Amniotic stem cell (primary cell): Measurements from ENCODE around the gene CHRNA4.

Experiments
- DNase-seq: peaks from one replicate; lab custom pipeline; 2025; lab: John Stamatoyannopoulos, UW

Gene CHRNA4

DNA sequence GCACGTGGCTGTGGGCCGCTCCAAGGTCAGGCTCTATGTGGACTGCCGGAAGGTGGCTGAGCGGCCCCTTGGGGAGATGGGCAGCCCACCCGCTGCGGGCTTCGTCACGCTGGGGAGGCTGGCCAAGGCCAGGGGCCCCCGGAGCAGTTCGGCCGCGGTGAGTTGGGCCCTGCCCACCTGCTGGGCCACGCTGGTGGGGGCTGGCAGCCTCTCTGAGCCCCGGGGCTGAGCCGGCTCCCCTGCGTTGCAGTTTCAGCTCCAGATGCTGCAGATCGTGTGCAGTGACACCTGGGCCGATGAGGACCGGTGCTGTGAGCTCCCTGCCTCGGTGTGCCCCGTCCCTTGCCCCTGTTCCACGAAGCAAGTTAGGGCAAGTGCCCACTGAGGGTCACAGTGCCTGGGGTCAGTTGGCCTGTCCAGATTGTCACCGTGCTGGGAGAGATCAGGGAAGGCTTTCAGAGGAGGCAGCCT, 41.1 kb downstream of the CHRNA4 start:
- DNase-seq = no peak

DNA sequence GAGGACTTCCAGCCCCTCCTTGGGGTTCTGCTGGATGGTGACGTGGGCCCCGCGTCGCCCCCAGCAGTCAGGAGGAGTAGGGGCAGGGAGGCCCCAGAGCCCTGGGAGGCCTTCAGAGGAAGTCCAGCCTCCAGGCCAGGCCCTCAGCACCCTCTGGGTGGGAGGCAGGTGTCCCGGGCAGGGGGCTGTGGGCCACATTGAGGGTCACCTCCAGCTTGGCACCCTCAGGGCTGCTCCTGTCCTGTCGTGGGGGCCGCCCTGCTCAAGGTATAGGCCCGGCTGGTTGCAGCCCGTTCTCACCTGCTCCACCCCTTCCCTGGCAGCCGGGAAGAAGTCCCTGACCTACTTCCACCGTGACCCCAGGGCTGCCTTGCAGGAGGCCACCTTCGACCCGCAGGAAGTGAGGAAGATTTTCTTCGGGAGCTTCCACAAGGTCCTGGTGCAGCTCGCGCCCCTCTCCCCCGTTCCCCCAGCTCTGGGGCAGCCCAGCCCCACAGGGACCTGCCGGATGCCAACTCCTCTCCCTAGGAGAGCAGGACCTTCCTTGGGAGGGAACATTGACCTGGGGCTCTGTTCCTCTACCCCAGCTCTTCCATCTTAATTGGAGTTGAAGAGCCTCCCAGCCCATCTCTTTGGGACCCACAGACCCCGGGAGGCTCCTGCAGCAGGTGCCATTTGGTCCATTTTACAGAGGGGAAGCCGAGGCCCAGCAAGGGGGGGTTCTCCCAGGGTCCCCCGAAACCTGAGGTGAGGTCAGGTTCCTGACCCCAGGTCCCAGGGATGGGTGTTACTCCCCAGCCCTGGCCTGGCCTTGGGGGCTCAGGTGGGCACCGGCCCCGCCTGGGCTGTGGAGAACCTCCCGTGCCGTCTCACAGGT, 41.7 kb downstream of the CHRNA4 start:
- no peak for DNase-seq

DNA sequence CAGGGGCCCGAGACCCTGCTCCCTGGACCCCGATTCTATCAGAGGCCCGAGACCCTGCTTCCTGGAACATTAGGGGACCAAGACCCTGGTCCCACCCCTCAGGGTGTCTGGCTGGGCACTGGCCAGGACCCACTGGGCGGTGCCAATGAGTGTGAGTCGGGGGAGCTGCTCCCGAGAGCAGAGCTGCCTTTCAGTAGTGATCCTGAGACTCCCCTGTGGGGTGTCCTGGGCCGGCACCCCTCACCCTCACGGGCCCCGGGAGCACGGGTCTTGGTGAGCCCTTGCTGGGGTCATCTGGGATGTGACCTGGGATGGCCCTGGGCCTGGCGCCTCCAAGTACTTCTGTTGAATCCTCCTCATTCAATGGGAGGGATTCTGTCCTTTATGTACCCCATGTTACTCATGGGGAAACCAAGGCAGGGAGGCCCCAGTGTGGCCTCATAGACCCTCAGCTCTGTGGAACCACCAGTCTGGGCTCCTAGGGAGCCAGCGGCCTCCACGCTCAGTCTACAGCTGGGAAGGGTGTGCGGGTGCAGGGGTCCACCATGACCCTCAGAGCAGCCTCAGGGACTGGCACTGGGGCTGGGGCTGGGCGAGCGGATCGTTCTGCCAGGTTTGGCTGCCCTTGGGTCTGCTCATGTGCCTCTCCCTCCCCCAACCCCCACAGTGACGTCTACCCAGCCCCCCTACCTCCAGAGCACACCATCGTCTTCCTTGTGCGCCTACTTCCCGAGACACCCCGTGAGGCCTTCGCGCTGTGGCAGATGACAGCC, 42.6 kb downstream of the CHRNA4 start:
- DNase-seq = no peak

DNA sequence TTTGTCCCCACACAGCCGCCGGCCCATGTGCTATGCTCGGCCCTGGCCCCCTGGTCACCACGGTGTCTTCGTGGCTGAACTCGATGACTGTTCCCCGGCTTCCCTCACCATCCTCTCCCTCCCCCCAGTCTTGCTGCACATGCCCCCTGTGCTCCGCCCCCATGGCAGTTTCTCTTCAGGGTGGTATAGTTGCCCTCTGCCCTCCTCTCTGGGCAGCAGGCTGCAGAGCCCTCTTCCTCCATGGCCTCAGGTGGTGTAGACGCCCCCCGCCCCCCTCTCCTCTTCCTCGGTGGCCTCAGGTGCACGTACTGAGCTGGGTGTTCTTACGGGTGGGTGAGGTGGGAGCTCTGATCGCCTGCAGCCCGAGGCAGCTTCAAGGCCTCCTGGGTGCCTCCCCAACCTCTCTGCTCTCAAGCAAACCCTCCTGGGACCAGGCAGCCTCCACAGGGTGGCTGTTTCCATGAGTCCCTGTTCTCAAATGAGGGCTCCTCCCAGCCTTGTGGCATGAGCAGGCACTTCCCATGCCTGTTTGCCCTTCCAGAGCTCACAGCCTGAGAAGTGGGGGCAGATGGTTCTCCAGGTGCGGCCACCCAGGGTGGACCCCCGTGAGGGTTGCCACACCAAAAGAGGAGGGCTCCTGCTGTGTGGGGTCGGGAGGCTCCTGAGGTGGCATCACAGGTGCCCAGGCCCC, 43.4 kb downstream of the CHRNA4 start:
- DNase-seq = no peak

DNA sequence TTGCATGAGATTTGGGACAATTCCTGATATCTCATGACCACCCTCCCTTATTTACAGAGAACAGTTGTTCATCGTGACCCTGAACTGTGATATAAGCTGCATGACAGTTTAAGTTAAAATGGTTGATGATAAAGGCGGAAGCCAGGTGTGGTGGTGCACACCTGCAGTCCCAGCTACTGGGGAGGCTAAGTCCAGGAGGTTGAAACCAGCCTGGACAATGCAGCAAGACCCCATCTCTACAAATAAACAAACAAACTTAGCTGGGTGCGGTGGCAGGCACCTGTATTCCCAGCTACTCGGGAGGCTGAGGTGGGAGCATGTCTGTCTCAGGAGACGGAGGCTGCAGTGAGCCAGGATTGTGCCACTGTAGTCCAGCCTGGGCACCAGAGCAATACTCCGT, 44.1 kb downstream of the CHRNA4 start:
- DNase-seq = no peak

DNA sequence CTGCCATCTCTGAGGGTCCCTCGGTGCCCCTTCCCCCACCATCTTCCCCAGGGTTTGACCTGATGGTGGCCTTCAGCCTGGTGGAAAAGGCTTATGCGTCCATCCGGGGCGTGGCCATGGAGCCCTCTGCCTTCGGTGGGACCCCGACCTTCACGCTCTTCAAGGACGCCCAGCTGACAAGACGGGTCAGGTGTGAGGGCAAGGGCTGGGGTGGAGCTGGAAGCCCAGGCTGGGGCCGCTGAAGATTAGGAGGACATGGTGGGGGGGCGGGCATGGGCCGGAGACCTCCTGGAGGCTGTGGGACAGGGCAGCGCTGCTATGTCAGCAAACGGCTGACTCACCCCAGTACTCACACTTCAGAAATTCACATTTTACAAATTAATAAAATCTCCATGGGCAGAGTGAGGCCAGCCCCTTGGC, 44.6 kb downstream of the CHRNA4 start:
- DNase-seq = no peak

DNA sequence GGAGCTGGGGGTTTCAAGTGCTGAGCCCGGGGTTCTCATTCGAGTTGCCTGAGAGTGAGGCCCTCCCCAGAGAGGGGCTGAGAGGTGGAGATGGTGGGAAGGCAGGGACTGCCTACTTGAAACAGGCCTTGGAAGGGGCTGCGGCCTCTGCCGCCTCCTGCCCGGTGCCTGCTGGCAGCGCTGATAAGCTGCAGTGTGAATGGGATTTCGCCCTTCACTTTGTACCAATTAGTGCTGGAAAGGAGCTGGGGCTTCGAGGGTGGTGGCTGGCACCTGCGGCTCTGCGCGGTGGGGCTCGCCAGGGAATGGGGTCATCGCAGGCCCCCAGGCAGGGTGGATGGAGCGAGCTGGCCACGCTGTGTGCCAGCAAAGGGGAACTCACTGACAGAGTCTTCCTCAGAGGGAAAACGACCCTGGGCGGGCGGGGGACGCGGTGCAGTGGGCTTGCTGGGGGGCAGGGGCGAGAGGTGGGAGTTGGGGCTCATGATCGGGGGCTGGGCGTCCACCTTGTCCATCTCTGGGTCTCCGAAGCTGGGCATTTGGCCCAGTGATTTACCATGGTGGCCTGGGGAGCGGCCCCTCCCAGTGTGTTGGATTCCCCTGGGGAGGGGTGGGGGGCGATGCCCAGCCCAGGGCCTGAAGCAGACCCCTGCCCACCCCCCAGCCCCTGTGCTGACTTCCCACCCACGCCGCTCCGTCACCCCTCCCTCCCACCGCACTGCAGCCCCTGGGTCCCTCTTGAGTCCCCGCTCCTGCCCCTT, 45.2 kb downstream of the CHRNA4 start:
- no peak for DNase-seq

DNA sequence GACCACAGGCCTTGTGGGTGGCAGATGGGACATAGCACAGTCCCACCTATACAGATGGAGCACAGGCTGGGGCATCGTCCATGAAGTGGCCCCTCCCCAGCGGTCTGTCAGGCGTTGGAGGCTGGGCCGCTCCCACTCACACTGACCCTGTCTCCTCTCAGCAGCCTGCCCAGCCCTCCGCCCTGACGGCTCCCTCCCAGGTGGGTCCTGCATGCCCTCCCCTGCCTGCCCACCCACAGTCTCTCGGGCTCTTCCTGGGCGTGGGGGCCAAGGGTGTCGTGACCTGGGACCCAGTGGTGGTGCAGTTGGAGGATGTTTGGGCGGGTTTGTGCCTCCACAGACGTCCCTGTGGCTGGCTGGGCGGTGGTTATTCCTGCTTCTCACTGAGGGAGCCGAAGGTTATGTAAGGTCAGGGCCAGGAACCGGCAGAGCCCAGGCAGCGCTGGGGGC, 45.9 kb downstream of the CHRNA4 start:
- no peak for DNase-seq

DNA sequence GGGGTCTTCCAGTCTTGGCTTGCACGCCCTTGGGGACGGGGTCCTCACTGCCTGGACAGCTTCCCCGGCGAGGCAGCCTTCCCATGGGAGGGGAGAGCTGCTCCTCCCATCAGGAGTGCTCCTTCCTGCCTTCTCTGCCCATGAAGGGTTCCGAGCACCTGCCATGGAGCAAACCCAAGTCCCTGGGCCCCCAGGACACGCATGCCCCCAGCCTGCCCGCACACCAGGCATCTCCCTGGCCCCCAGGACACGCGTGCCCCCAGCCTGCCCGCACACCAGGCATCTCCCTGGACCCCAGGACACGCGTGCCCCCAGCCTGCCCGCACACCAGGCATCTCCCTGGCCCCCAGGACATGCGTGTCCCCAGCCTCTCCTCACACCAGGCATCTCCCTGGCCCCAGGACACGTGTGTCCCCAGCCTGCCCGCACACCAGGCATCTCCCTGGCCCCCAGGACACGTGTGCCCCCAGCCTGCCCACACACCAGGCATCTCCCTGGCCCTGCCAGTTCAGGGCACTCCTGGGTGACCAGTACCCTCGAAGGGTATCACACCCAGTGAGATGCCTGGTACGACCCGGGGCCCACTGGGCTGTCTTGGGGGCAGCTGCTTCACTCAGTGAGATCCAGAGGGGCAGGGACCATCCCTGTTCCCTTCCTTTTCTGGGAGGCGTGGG, 46.4 kb downstream of the CHRNA4 start:
- no peak for DNase-seq

DNA sequence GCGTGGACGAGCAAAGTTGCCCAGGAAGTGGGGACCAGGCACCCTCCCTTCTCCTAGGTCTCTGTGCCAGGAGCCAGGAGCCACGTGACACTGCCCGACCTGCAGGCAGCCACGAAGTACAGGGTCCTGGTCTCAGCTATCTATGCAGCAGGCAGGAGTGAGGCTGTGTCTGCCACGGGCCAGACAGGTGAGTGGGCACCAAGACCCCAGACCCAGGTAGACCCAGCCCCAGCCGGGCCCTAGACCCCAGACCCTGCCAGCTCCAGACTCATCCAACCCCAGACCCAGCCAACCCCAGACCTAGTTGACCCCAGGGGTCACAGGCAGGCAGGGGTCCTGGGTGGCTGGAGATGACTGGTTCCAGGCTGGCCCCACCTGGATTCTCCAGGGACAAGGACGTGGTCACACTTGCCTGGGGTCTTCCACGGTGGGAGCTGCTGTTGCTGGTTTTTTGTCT, 47.1 kb downstream of the CHRNA4 start:
- DNase-seq = no peak

DNA sequence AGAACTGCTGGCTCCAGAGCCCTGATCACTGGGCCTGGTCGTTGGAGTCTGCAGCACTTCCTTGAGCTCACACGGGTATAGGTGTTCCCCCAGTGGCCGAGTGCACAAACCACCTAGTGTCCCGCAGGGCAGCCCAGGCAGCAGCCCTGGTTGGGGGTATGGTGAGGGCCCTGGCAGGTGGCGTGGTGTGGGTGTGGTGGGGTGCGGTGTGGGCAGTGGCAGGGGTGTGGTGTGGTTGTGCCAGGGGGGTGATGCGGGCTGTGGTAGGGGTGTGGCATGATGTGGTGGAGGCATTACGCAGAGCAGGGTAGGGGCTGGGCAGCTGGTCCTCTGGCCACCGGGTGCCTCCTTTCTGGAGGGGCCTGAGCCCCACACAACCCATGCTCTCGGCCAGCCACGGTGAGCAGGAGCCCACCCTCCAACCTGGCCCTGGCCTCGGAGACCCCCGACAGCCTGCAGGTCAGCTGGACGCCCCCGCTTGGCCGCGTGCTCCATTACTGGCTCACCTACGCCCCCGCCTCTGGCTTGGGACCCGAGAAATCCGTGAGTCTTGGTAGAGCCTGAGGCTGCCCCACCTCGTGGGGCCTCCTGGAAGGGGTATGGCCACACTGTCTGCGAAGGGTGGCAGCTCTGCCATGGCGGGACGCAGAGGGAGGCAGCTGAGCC, 47.7 kb downstream of the CHRNA4 start:
- DNase-seq = no peak

DNA sequence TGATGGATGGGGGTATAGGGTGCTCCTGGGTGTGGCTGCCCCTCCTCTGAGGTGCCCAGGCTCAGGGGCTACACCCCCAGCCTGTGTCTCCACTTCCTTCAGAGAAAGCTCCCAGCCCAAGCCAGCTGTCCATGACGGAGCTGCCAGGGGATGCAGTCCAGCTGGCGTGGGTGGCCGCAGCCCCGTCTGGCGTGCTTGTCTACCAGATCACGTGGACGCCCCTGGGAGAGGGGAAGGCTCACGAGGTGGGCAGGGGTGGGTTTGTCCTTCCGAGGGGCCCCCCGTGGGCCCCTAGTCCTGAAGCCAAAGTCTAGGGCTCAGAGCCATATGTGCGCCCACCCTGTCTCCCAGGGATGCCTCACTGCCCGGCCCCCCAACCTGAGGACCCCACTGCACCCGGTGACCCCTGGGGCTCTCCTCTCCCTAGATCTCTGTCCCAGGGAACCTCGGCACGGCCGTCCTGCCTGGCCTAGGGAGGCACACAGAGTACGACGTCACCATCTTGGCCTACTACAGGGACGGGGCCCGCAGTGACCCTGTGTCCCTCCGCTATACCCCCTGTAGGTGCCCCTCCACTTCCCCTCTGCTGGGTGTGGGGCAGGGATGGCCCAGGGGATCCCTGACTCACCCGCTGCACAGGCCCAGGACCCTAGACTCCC, 48.3 kb downstream of the CHRNA4 start:
- no peak for DNase-seq

DNA sequence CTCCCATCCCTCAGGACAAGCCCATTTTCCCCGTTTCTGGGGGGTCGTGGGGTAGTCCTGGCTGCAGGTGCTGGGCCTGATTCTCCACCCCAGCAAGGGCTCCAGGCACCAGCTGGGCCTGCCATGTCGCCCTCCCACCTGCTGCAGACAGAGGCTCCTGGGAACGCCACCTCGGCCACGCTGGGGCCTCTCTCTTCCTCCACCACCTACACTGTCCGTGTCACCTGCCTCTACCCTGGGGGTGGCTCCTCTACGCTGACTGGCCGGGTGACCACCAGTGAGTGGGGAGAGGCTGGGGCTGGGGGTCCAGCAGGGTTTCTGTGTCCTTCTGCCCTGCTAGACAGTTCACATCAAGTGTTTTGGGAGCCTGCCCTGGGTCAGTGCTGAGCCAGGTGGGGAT, 48.9 kb downstream of the CHRNA4 start:
- no peak for DNase-seq

DNA sequence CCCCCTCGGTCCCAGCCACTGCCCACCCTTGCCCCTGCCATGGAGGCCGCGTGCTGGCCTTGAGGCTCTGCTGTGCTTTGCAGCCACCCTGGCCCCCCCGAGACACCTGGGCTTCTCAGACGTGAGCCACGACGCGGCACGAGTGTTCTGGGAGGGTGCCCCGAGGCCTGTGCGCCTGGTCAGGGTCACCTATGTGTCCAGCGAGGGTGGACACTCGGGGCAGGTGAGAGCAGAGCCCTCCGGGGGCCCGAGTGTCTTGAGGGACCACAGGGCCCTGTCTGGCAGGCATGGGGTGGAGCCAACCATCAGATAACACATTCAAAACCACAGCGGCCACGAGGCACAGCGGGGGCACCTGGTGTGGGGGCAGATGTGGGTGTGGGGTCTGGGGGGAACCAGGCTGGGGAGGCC, 49.3 kb downstream of the CHRNA4 start:
- DNase-seq = no peak

DNA sequence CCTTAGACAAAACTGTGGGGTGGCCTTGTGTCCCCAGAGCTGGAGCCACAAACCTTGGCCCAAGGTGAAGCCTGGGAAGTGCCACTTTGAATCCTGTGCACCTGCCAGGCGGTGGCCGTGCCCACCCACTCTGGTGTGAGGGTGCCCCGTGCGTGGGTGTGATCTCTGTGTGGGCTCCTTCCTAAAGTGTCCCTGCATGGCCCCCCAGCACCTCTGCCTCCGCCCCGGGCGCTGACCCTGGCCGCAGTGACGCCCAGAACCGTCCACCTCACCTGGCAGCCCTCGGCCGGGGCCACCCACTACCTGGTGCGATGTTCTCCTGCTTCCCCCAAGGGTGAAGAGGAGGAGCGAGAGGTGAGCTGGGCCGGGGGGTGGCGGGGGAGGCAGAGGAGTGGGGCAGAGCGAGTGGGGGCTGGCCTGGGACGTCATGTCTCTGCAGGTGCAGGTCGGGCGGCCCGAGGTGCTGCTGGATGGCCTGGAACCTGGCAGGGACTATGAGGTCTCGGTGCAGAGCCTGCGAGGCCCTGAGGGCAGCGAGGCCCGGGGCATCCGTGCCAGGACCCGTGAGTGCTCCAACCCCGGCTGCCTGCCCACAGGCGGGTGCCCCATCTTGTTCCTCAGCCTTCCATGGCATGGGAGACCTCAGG, 49.8 kb downstream of the CHRNA4 start:
- DNase-seq = no peak

DNA sequence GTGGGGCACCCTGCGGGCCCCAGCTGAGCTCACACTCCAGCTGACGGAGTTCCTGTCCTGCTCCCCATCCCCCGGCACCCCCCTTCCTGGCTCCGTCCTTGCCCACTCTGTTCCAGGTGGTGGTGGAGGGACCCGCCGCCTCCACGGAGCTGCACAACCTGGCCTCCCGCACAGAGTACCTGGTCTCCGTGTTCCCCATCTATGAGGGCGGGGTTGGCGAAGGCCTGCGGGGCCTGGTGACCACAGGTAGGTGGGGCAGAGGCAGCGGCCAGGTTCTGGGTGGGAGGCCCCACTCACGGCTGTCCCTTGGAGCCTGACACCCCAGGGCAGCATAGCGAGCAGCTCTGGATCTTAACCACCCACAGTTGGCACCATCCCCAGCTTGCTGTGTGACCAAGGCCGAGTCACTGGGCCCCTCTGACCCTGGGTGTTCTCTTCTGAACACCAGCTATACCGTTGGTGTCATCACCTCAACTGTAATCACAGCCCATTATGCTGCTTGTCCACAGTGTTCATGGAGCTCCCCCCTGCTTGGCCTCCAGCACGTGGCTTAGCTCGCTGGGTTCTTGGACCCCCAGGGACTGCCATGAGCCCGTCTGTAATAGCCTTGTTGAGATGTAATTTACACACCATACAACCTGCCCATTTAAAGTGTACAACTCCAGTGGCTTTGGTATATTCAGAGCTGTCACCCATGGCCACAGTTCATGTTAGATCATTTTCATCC, 50.7 kb downstream of the CHRNA4 start:
- no peak for DNase-seq

DNA sequence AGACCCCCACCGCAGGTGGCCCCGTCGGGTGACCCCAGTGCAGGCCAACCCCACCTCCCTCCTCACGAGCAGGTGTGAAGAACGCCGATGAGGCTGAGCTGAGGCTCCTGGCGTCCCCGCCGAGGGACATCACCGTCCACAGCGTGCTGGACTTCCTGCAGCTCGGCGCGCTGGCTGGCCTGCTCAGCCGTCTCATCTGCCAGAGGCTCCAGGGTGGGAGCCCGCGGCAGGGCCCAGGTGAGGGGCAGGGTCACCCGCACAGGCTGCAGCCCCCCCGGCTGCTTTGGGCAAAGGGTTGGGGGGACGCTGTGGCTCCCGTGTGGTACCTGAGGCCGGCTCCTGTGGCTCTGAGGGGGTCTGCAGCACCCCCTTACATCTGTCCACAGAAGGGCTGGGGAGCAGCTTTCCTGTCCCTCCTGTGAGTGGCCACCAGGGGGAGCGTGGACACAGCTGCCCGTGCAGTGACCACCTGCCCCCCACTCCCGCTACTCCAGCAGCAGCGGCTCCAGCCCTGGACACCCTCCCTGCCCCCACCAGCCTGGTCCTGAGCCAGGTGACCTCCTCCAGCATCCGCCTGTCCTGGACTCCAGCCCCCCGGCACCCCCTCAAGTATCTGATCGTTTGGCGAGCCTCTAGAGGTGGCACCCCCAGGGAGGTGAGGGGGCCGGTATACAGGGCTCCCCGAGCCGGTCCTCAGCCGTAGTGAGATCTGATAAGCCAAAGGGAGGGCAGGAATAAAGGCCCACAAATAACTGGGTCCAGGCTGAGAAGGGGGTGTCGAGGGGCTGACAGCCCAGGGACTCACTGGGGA, 51.7 kb downstream of the CHRNA4 start:
- no peak for DNase-seq
